NK-92 treated with Interleukin-12 subunit alpha and Interleukin-12 subunit beta, amount 100 ng/mL, for 24 hours (cell line): Measurements from ENCODE around the gene CCK.

ENCODE experiments used
- DNase-seq: peaks from one replicate; lab custom pipeline; 2025; lab: John Stamatoyannopoulos, UW

CCK gene

DNA sequence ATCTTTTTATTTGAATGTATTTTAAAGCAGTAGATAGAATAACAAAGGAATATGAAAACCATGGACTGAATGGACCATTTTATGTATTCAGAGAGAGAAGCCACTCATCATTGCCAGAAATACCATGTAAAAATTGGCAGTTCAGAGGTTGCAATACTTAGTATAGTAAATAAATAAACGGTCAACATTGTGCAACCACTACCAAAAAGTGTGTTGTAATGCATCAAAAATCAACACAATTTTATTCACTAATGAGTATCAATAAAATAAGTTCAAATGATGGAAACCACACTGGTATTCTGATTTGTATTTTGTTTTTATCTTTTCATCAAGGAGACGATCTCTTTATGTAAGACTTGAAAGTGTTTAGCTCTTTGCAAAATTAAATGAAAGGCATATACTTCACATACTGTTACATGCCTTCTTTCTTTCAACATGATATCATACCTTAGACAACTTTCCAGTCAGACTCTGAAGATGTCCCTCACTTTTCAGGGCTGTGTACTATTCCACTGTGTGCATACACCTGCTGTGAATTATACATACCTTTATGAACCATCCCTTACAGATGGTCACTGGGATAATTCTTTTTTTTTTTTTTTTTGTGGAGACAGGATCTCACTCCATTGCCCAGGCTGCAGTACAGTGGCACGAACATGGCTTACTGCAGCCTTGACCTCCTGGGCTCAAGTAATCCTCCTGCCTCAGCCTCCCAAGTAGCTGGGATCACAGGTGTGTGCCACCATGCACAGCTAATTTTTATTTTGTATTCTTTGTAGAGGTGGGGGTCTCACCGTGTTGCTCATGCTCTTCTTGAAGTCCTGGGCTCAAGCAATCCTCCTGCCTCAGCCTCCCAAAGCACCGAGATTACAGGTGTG, 40.3 kb downstream of the CCK start:
- no peak for DNase-seq

GRCh38 chr3:42224658-42225421, 41.1 kb downstream of the CCK start:
- no peak for DNase-seq

DNA sequence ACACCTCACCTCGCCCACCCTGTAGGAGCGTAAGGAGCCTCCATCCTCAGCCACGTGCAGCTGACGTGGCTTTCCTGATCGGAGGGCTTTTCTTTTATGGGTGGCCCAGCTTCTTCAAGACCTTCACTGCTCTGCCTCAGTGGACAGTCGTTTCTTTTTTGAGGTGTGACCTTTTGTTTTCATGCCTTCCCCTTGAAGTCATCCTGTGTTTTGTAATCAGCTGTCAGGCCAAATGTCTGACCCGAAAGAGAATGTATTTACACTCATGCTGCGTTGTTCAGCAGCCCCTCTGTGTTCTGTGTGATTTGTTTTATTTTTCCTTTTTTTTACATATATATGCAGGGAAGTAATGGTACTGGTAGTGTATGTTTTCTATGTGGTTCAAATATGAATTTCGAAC, 41.8 kb downstream of the CCK start:
- no peak for DNase-seq

GRCh38 chr3:42222942-42223693, 42.9 kb downstream of the CCK start:
- DNase-seq = no peak

GRCh38 chr3:42220436-42221121, 45.4 kb downstream of the CCK start:
- no peak for DNase-seq

GRCh38 chr3:42216931-42217333, 49.1 kb downstream of the CCK start:
- no peak for DNase-seq

- DNase-seq = no peak
Measured at GRCh38 chr3:42216302-42216701, 49.7 kb downstream of the CCK start.

- DNase-seq = no peak
Measured at GRCh38 chr3:42214565-42215283, 51.3 kb downstream of the CCK start.

- no peak for DNase-seq
Measured at GRCh38 chr3:42214064-42214463, 51.9 kb downstream of the CCK start.

- DNase-seq = no peak
Measured at GRCh38 chr3:42213417-42213816, 52.6 kb downstream of the CCK start.

DNA sequence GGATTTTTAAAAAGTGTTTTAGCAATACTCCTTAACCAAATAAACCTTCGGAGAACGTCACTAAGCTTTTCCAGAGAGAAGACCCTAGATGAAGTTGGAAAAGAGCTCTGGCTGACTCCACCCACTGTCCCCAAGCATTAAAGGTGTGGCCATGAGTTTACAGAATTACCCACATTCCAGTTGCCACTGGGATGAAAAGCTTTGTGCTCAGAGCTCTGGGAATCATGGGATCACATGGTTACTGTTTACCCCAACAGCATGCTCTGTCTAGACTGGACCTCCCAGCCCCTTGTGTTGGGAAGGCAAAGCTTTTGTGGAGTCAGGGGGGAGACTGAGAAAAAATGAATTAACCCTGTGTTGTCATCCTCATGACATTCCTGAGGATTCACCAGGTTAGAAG, 55.3 kb downstream of the CCK start:
- DNase-seq = no peak

- no peak for DNase-seq
Measured at GRCh38 chr3:42209917-42210316, 56.1 kb downstream of the CCK start.
